ENCODE measurements around the gene CENPK.
"Not testable (repeated sequence)": the region's sequence is repeated elsewhere in the genome, so short reads cannot be mapped to it uniquely, and the experiment has no call there.

Gene CENPK

GRCh38 chr5:65506961-65507360 lies 56.0 kb downstream of the CENPK start:
- no peak for DNase-seq (ENCODE audit: low read depth)

GRCh38 chr5:65489119-65489518 lies 73.8 kb downstream of the CENPK start:
- DNase-seq (ENCODE audit: low read depth): no peak

GRCh38 chr5:65488038-65488687 lies 74.8 kb downstream of the CENPK start:
- DNase-seq (ENCODE audit: low read depth): not testable (repeated sequence)

GRCh38 chr5:65486803-65487202 lies 76.2 kb downstream of the CENPK start:
- DNase-seq (ENCODE audit: low read depth): not testable (repeated sequence)

GRCh38 chr5:65485405-65485804 lies 77.6 kb downstream of the CENPK start:
- no peak for DNase-seq (ENCODE audit: low read depth)

- DNase-seq (ENCODE audit: low read depth): no peak
Observed at GRCh38 chr5:65483546-65484346, 79.2 kb downstream of the CENPK start.

- no peak for DNase-seq (ENCODE audit: low read depth)
Observed at GRCh38 chr5:65482736-65483545, 80.0 kb downstream of the CENPK start.

DNA sequence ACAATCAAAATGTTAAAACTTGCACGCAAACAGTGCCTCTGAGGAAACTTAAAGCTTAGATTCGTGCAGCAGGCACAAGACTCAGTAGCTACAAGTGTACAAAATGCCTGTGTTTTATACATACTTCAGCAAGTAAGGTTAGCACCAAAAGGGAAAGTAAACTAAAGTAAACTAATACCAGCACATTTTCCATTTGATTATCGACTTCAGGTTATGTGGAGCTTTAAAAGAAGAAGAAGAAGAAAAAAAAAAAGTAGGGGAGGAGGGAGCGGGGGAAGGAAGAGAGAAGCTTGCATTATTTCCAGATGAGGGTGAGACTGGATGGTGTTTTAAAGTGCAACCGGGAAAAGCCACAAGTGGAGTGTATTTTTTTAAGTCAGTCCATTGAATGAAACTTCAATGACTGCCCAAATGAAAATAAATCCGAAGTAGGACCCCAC lies 80.7 kb downstream of the CENPK start:
- DNase-seq (ENCODE audit: low read depth): no peak

GRCh38 chr5:65481635-65482295 lies 81.2 kb downstream of the CENPK start, which contains the start of gene ADAMTS6:
ADAMTS6 (minus strand) TSS chr5:65481920; CDS start chr5:65473673, 8,247 bp downstream.
- peak; percentile 71 for DNase-seq (ENCODE audit: low read depth)

GRCh38 chr5:65481171-65481581 lies 81.8 kb downstream of the CENPK start:
- DNase-seq (ENCODE audit: low read depth): no peak

- DNase-seq (ENCODE audit: low read depth): no peak
Observed at GRCh38 chr5:65480306-65480865, 82.6 kb downstream of the CENPK start.

DNA sequence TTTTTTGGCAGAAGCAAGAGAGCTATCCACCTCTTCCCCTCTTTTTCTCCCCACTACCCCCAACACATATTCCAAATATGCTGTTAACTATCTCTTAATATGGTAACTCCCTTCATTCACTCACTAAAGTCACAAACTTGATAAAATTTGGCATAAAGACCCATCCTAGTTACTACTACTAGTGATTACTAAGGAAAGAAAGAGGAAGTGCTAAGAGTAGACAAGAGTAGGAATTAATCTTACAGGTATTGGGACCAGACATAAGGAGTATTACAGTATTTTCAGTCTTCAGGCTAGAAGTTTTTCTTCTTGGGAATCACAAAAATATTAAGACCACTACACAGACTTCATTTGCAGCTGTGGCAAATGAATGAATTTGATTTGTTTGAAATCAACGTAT lies 83.4 kb downstream of the CENPK start:
- no peak for DNase-seq (ENCODE audit: low read depth)

GRCh38 chr5:65478336-65478735 lies 84.6 kb downstream of the CENPK start:
- DNase-seq (ENCODE audit: low read depth): no peak

DNA sequence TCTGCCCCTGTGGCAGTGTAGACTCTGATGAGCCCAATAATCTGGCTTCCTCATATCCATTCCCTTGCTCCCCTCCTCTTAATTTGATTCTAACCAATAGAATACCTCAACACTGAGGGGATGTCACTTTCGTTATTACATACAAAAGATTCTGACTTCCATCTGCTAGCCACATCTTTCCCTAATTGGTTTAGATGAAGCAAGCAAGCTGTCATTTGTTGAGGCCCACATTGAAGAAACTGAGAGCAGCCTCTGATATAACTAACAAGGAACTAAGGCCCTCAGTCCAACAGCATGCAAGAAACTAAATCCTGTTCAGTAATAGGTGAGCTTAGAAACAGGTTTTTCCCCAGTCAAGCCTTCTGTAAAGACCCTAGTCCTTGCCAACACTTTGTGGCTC lies 87.1 kb downstream of the CENPK start:
- DNase-seq (ENCODE audit: low read depth): no peak

DNA sequence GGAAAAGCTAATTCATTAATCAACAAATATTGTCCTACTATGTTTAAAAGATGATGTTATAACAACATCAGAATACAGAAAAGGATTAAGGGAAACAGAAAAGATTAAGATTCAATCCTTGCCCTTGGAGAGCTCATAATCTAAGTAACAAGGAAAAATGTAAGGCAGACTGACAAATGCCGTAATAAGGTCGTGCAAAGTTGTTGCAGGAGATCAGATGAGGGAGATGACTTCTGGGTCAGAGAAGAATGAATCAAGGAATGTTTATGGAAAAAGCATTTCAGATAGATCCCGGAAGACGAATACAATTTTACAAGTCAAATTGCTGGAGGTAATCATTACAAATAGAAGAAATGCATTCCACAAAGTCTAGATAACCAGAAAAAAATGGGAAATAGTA lies 87.6 kb downstream of the CENPK start:
- DNase-seq (ENCODE audit: low read depth): no peak

- DNase-seq (ENCODE audit: low read depth): no peak
Observed at GRCh38 chr5:65474130-65474711, 88.7 kb downstream of the CENPK start.

- no peak for DNase-seq (ENCODE audit: low read depth)
Observed at GRCh38 chr5:65468633-65469032, 94.3 kb downstream of the CENPK start.

All from activated T-cell treated with anti-CD3 and anti-CD28 coated beads for 48 hours (primary cell).